Mesodermal cell (in vitro differentiated cells): ENCODE results near the gene DNMT1.

ENCODE experiments used
- H3K27ac ChIP-seq: 2 replicates; pipeline ENCODE4 v1.7.0; 2013; ENCODE audit warnings: mild to moderate bottlenecking, low read depth, low read length, moderate library complexity; ENCODE audit not compliant: severe bottlenecking
- H3K36me3 ChIP-seq: 2 replicates; pipeline ENCODE4 v1.7.1; 2013; ENCODE audit warnings: mild to moderate bottlenecking, low read length, moderate library complexity; ENCODE audit not compliant: control insufficient read depth, insufficient read depth
- H3K4me1 ChIP-seq: one replicate; pipeline ENCODE4 v1.7.1; 2013; ENCODE audit warnings: mild to moderate bottlenecking, low read length; ENCODE audit not compliant: insufficient read depth, control insufficient read depth, poor library complexity, severe bottlenecking
- H3K4me3 ChIP-seq: 2 replicates; pipeline ENCODE4 v1.7.0; 2013; ENCODE audit warnings: low read length, control low read depth, mild to moderate bottlenecking; ENCODE audit not compliant: insufficient read depth, poor library complexity, severe bottlenecking; ENCODE audit errors: extremely low read depth
- H3K9me3 ChIP-seq: 2 replicates; pipeline ENCODE4 v1.7.1; 2013; ENCODE audit warnings: mild to moderate bottlenecking, low read length, moderate library complexity; ENCODE audit not compliant: control insufficient read depth
- WGBS, 2 experiments: methylation state at CpG; one replicate each; pipeline ENCODE4 v1.1.5; 2013; ENCODE audit warnings: missing lambda C conversion rate in 2 of 2; ENCODE audit not compliant: insufficient coverage in 2 of 2; 5-methylcytosine and 5-hydroxymethylcytosine counted together

DNMT1 gene

DNA sequence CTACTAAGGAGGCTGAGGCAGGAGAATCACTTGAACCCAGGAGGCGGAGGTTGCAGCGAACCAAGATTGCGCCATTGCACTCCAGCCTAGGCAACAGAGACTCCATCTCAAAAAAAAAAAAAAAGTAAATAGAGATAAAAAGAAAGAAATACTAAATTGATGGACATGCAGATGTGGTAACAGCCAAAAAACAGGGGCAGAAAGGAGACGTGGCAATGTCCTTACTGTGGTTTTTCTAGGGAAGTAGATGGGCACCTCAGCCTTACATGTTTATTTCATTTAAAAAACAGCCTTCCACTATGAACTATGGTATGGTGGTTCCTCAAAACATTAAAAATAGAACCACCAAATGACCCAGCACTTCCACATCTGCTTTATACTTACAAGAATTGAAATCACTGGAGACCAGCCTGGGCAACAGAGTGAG, 68.5 kb downstream of the DNMT1 start:
- no peak overlapping the region for H3K27ac ChIP-seq
- no peaks in the 10 kb centered on the region for H3K4me1 ChIP-seq
- peaks cover 57% of the 10 kb centered on the region for H3K36me3 ChIP-seq
- WGBS, 2 experiments = 100% methylated on average over 1 of the region's 4 CpGs; no CpG with 5 or more reads in 1 of the 2 experiments
- no peaks in the 10 kb centered on the region for H3K9me3 ChIP-seq
- no peak overlapping the region for H3K4me3 ChIP-seq

DNA sequence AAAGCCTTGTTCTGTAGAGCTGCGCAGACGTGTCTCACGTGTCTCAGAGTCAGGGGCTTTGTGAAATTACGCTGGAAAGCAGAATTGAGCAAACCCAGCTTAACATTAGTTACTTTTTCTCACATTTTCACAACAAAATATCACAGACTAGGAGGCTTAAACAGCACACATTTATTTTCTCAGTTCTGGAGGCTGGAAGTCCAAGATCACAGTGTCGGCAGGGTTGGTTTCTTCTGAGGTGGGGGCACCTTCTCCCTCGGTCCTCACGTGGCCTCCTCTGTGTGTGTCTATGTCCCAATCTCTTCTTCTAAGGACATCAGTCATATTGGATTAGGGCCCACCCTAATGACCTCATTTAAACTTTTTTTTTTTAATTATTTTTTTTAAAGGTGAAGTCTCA, 70.3 kb downstream of the DNMT1 start:
- Histone ChIP-seq H3K36me3 (peaks cover 40% of the 10 kb centered on the region), H3K9me3 (no peaks in the 10 kb centered on the region), H3K4me3 (no peak overlapping the region), H3K27ac (no peak overlapping the region), H3K4me1 (no peaks in the 10 kb centered on the region)
- 87 to 95% methylated on average over 5 to 7 of the region's 7 CpGs for WGBS, 2 experiments

DNA sequence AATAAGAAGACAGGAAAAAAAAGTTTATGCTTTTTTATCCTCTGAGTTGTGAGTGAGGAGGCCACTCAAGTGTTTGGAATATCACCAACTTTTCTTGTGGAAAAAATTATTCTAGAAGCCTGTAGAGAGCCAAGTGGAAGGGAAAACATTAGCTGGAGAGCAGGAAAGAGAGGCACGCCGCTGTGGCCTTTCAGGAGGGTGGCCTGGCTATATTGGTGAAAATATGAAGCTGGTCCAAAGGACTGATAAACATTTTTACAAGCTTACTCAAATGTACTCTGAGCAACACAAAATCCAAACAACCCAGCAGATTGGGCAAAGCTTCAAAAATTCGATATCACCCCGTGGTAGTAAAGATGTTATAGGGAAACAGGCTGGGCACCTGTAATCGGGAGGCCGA, 72.7 kb downstream of the DNMT1 start:
- Histone ChIP-seq H3K4me1 (peaks cover 4% of the 10 kb centered on the region), H3K4me3 (no peak overlapping the region), H3K9me3 (no peaks in the 10 kb centered on the region), H3K36me3 (peaks cover 36% of the 10 kb centered on the region), H3K27ac (no peak overlapping the region)
- 93% methylated on average over 4 of the region's 6 CpGs; no CpG with 5 or more reads in 1 of the 2 experiments for WGBS, 2 experiments

- Histone ChIP-seq H3K4me1 (peaks cover 4% of the 10 kb centered on the region), H3K4me3 (no peak overlapping the region), H3K9me3 (no peaks in the 10 kb centered on the region), H3K27ac (no peak overlapping the region), H3K36me3 (peaks cover 38% of the 10 kb centered on the region)
- WGBS, 2 experiments = 95 to 96% methylated on average over 5 to 7 of the region's 9 CpGs
Measured at GRCh38 chr19:10120538-10121189, 74.1 kb downstream of the DNMT1 start.

DNA sequence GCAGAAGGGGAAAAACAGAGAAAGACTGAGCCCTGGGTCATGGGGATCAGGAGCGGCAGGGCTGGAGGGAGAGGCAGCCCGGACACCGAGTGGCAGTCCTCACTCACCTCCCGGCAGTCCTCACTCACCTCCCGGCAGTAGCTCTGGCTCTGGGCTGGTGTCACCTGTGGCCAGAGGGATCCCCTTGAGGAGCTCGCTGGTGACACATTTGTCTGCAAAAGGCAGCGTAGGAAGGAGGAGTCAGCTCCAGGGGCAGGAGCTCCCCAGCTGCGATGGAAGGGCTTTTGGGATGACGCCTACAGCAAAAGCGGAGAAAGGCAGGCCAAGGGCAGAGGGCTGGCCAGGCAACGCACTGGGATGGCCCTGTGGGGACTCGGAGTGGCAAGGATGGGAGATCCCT, 75.8 kb downstream of the DNMT1 start:
- WGBS, 2 experiments = 44 to 46% methylated on average over 10 to 12 of the region's 12 CpGs
- peak overlapping the region; percentile 85 for H3K4me3 ChIP-seq
- H3K9me3 ChIP-seq = no peaks in the 10 kb centered on the region
- H3K27ac ChIP-seq = no peak overlapping the region
- peaks cover 4% of the 10 kb centered on the region for H3K4me1 ChIP-seq
- H3K36me3 ChIP-seq = peaks cover 40% of the 10 kb centered on the region

- WGBS, 2 experiments = 93 to 96% methylated on average over 9 to 18 of the region's 21 CpGs
- H3K36me3 ChIP-seq = peaks cover 40% of the 10 kb centered on the region
- no peak overlapping the region for H3K27ac ChIP-seq
- H3K4me3 ChIP-seq = no peak overlapping the region
- peaks cover 4% of the 10 kb centered on the region for H3K4me1 ChIP-seq
- no peaks in the 10 kb centered on the region for H3K9me3 ChIP-seq
Measured at GRCh38 chr19:10116866-10117616, 77.7 kb downstream of the DNMT1 start.

DNA sequence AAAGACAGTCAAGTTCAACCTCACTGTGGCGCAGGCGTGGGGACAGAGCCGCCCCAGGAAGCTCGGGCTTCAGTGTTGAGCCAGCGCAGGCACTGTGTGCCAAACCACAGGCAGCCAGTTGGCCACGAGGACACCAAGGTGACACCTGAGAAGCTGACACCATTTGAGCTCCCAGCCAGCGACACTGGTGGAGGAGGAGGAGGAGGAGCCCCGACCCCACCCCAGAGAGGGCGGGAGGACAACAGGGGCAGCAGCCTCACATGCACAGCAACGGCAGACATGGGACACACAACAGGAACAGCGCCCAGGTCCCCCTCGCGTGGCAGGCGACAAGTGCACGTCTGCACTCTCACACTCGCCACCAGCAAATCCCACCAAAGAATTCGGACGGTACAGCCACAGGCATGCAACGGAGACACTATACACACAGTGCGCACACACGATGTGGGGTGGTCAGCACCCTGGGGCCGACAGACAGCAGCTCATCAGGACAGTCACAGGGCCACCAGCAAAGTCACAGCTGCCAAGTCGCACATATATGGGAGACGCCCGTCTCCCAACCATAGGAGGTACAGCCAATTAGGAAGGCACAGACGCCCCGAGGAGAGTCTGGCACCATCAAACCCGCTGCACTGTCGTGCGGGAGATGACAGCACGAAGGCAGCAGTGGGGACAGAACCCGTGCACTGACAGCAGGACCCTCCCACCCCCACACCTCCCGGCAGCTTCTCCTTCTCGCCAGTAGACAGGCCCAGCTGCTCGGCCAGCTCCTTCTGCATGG, 78.5 kb downstream of the DNMT1 start:
- Histone ChIP-seq H3K4me3 (no peak overlapping the region), H3K9me3 (no peaks in the 10 kb centered on the region), H3K27ac (no peak overlapping the region), H3K4me1 (peaks cover 4% of the 10 kb centered on the region), H3K36me3 (peaks cover 45% of the 10 kb centered on the region)
- 95 to 98% methylated on average over 32 of the region's 35 CpGs for WGBS, 2 experiments

DNA sequence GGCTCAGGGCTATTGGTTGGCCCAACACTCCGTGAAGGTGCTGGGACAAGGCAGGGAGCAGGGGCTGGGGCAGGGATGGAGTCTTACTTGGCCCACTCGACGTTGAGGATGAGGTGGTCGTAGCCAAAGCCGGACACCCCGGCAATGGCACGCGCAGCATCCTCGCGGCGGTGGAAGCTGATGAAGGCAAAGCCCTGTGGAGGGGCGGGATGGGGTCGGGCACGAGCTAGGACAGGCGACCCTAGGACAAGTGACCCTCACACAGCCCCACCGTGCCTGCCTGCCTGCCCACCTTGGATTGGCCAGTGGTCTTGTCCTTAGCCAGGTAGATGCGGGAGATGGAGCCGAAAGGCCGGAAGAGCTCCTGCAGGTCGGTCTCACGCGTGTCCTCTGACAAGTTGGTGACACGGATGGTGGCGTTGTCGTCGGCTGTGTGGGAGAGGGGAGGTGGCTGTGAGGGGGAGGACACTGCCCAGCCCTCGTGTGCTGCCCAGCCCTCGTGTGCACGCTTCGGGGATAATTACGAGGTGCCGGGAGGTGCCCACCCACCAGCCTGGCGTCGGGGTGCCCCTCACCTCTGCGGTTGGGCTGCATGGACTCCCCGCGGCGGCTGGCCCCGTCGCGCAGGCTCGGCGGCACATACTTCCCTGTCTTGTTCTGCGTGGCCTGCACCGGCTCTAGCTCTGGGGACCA, 79.2 kb downstream of the DNMT1 start:
- H3K27ac ChIP-seq = no peak overlapping the region
- no peaks in the 10 kb centered on the region for H3K9me3 ChIP-seq
- 94 to 98% methylated on average over 41 to 45 of the region's 45 CpGs for WGBS, 2 experiments
- peaks cover 4% of the 10 kb centered on the region for H3K4me1 ChIP-seq
- peaks cover 53% of the 10 kb centered on the region for H3K36me3 ChIP-seq
- H3K4me3 ChIP-seq = no peak overlapping the region

DNA sequence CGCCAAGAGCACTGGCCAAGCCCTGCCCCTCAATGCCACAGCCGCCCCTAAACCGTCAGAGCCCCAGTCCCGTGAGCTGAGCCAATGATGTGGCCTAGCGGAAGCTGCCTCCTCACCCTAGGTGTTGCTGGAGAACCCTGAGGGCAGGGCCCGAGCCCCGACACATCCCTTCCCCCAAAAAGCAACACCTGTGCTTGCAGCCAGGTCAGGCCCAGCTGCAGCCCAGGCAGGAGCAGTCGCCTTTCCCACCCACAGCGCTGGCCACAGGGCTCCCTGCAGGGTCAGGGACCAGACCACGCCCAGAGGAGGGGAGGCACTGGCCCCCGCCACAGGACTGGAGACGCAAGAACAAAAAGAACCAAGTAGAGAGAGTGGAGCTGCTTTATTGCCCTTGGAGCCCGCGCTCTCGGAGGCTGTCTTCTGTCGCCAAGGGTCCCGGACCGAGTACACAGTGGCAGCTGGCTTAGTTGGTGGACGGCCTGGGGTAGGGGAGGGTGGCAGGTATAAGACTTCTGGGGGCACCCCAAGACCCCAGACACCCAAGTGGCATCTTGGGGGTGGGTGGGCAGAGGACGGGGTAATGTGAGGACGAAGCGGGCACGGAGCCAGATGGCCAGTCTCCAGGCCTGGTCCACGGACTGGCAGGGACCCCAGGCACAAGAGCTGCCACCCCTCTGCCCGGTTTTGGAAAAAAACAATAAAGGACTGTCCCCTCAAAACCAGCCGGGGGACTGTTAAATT, 79.9 kb downstream of the DNMT1 start:
- H3K9me3 ChIP-seq = no peaks in the 10 kb centered on the region
- peaks cover 60% of the 10 kb centered on the region for H3K36me3 ChIP-seq
- H3K4me3 ChIP-seq = no peak overlapping the region
- H3K27ac ChIP-seq = no peak overlapping the region
- 88 to 91% methylated on average over 19 to 24 of the region's 26 CpGs for WGBS, 2 experiments
- H3K4me1 ChIP-seq = peaks cover 4% of the 10 kb centered on the region
